Measurements from ENCODE around the gene EMP3.

DNA sequence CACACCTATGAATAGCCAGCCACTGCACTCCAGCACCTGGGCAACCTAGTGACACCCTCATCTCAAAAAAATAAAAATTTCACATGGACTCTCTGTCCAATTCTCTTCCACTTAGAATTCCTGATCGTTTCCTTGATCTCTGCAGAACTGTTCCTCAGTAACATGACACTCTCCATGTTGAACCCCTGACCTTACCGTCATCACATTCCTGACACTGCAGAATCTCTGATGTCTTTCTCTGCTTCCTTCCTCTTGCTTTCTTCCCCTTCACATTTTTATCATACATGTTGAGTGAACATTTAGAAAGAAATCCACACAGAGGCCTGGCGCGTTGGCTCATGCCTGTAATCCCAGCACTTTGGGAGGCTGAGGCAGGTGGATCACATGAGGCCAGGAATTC is 40.5 kb upstream of the EMP3 start:
- no peak for TF ChIP-seq IKZF5 (CRISPR knock-in tag; IDR thresholded peaks at IDR 0.05)
- no peak for TF ChIP-seq ZNF121 (CRISPR knock-in tag; IDR thresholded peaks at IDR 0.05)
- no peak for TF ChIP-seq CEBPB (IDR thresholded peaks at IDR 0.05; ENCODE audit: borderline replicate concordance, low read depth, low read length)
- TF ChIP-seq, protein P1, sequence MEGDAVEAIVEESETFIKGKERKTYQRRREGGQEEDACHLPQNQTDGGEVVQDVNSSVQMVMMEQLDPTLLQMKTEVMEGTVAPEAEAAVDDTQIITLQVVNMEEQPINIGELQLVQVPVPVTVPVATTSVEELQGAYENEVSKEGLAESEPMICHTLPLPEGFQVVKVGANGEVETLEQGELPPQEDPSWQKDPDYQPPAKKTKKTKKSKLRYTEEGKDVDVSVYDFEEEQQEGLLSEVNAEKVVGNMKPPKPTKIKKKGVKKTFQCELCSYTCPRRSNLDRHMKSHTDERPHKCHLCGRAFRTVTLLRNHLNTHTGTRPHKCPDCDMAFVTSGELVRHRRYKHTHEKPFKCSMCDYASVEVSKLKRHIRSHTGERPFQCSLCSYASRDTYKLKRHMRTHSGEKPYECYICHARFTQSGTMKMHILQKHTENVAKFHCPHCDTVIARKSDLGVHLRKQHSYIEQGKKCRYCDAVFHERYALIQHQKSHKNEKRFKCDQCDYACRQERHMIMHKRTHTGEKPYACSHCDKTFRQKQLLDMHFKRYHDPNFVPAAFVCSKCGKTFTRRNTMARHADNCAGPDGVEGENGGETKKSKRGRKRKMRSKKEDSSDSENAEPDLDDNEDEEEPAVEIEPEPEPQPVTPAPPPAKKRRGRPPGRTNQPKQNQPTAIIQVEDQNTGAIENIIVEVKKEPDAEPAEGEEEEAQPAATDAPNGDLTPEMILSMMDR (CRISPR knock-in tag; IDR thresholded peaks at IDR 0.05): no peak
- TF ChIP-seq RBFOX2 (IDR thresholded peaks at IDR 0.05; ENCODE audit: low read depth, low read length): no peak
- TF ChIP-seq RAD21 (CRISPR knock-in tag; IDR thresholded peaks at IDR 0.05): no peak
- no peak for TF ChIP-seq CHD2 (IDR thresholded peaks at IDR 0.05; ENCODE audit: low read depth, low read length)
- no peak for TF ChIP-seq TCF7 (IDR thresholded peaks at IDR 0.05; ENCODE audit: low read depth)
- TF ChIP-seq GTF2F1 (IDR thresholded peaks at IDR 0.05; ENCODE audit: low read length): no peak
- no peak for TF ChIP-seq ATF7 (IDR thresholded peaks at IDR 0.05)
- no peak for TF ChIP-seq ATF7 (CRISPR knock-in tag; IDR thresholded peaks at IDR 0.05)
- TF ChIP-seq ZNF687 (CRISPR knock-in tag; IDR thresholded peaks at IDR 0.05): no peak
- TF ChIP-seq POLR2A (IDR thresholded peaks at IDR 0.05; ENCODE audit: insufficient read depth in 1 of 2, low read depth in 2 of 2, low read length in 2 of 2): no peak
